Breast epithelium (tissue), 4 donors: ENCODE data around the gene SLC1A7. TPM values are rescaled to one million over a fixed set of nuclear protein-coding genes. Genes with fewer than 3 reads are reported as not detected.

Experiments used
- DNase-seq, 2 donors: peaks; one replicate each; pipeline ENCODE4 v3.0.0-alpha.2; 2019; ENCODE audit warnings: low spot score in 2 of 2
- H3K27ac ChIP-seq, 2 donors: fragments of 200-600 bp; sonication (generic) in 1 of 2; one replicate each; pipeline ENCODE4 v1.5.1; 2016 to 2019; ENCODE audit warnings: mild to moderate bottlenecking in 1 of 2
- H3K27me3 ChIP-seq, 2 donors: fragments of 200-600 bp; sonication (generic) in 1 of 2; one replicate each; pipeline versions ENCODE4 v1.5.1 to v1.6.0; 2017 to 2019; ENCODE audit warnings: control low read depth in 1 of 2, mild to moderate bottlenecking in 1 of 2
- H3K36me3 ChIP-seq: fragments of 200-600 bp; one replicate; pipeline ENCODE4 v1.5.1; 2019
- H3K4me1 ChIP-seq, 2 donors: fragments of 200-600 bp; sonication (generic); one replicate each; pipeline ENCODE4 v1.5.1; 2016 to 2019; ENCODE audit warnings: control low read depth in 1 of 2
- H3K4me3 ChIP-seq, 3 donors: fragments of 200-600 bp; sonication (generic); 1 replicate in 2 of 3; 2 replicates in 1 of 3; pipeline ENCODE4 v1.5.1; 2016 to 2019; ENCODE audit warnings: mild to moderate bottlenecking in 3 of 3, moderate library complexity in 2 of 3
- H3K9me3 ChIP-seq, 2 donors: fragments of 200-600 bp; sonication (generic) in 1 of 2; one replicate each; pipeline ENCODE4 v1.5.1; 2016 to 2019; ENCODE audit warnings: control low read depth in 1 of 2
- POLR2A ChIP-seq: fragments of 450-650 bp; IDR thresholded peaks from one replicate; pipeline ENCODE4 v1.6.1; 2016; ENCODE audit warnings: antibody characterized with exemption, mild to moderate bottlenecking, moderate library complexity
- POLR2AphosphoS5 ChIP-seq, 3 donors: sonication (generic); formaldehyde crosslinking; IDR thresholded peaks; one replicate each; pipeline ENCODE4 v1.6.1; 2017; ENCODE audit warnings: antibody characterized with exemption in 3 of 3
- intact Hi-C: fragments of 100-400 bp; cut with DNase I; formaldehyde crosslinking; loops from one replicate; pipeline ENCODE4 v1.15.1; 2023; ENCODE audit warnings: low total_unique reads
- total RNA-seq, 3 donors: library from RNA; depleted of rRNA; stranded (reverse); fragments of >200 nt; gene quantifications; one replicate each; pipeline ENCODE4 v1.1.0, GENCODE V29; 2016
- TF ChIP-seq, protein P1 (sequence below), 3 donors: fragments of 450-650 bp; IDR thresholded peaks; one replicate each; pipeline ENCODE4 v1.5.1; 2016 to 2017; ENCODE audit warnings: antibody characterized with exemption in 3 of 3, mild to moderate bottlenecking in 3 of 3, moderate library complexity in 3 of 3

Gene SLC1A7
- total RNA-seq, 3 donors from 2014 or later = 0.16 TPM; not detected in 2

DNA sequence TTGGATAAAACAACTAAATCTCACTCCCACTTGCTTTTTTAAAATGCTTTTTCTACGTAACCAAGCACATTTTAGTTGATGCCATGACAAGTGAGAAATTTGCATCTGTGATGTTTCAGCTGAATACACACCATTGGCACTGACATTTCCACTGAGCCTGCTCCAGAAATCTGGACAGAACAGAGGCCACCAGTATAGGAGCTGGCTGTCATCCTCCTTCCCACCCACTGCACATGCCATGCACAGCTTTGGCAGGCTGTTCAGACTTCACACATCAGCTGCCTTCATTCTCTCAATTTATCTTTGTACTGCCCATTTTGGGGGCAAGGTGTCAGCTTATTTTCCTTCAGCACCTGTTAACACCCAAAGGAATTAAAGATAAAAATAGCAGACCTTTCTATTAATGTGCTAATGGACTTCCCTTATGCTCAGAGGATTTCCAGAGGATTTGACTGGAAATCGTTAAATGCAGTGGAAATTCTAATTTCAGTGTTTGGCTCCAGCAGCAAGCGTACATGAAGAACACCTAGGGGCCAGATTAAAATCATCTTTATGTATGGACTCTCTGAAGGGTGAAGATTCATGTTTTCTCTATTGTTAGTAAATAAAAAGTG, 93.4 kb downstream of the SLC1A7 start:
- Histone ChIP-seq H3K27ac (peak overlapping the region; percentile 1 to 48), H3K4me1 (no peaks in the 10 kb centered on the region), H3K36me3 (no peaks in the 10 kb centered on the region), H3K9me3 (no peaks in the 10 kb centered on the region), H3K27me3 (no peaks in the 10 kb centered on the region), H3K4me3 (no peak overlapping the region)
- TF ChIP-seq, protein P1, sequence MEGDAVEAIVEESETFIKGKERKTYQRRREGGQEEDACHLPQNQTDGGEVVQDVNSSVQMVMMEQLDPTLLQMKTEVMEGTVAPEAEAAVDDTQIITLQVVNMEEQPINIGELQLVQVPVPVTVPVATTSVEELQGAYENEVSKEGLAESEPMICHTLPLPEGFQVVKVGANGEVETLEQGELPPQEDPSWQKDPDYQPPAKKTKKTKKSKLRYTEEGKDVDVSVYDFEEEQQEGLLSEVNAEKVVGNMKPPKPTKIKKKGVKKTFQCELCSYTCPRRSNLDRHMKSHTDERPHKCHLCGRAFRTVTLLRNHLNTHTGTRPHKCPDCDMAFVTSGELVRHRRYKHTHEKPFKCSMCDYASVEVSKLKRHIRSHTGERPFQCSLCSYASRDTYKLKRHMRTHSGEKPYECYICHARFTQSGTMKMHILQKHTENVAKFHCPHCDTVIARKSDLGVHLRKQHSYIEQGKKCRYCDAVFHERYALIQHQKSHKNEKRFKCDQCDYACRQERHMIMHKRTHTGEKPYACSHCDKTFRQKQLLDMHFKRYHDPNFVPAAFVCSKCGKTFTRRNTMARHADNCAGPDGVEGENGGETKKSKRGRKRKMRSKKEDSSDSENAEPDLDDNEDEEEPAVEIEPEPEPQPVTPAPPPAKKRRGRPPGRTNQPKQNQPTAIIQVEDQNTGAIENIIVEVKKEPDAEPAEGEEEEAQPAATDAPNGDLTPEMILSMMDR (IDR thresholded peaks at IDR 0.05) = no peak
- TF ChIP-seq POLR2A (no peak), POLR2AphosphoS5 (IDR thresholded peaks at IDR 0.05) (no peak)
- DNase-seq = no peak
- intact Hi-C loops = no loop called here

DNA sequence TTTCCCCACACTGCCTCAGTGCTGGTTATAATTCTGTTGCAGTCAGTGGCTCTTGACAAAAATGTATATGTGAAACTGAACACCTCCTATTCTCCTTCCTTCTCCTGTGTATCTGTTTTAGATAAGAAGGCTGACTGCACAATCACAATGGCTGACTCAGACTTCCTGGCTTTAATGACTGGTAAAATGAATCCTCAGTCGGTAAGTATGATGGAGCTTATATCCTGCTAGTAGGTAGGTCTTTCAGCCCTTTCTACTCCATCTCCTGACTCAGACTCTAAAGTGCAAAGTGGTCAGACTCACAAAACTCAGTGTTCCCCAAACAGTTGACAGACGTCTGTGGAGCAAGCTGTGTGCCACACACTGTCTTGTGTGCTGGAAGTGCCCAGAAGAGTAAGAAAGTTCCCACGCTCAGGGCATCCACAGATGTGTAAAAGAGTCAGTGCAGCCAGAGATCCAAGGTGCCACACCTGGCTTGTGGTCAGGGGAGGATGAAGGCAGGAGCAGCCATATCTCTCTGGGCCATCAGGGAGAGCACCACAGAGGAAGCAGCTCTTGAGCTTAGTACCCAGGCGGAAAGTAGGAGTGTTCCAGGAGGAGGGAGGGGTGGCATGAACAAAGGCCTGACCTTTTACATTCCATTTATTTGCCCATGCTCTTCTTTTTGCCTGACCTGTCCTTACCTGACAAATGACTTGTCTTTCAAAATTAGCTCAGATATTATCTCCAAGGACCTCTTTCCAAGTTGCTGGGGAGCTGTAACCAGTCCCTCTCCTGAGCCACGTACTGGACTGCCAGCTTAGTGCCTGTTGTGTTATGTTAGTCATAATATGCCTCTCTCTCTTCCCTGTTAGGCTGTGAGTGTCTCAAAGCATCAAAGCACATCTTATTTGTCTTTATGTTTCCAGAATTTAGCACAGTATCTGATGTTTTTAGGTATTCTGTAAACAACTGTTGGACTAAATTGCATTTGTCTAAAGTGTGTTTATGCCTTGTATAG, 94.4 kb downstream of the SLC1A7 start:
- Histone ChIP-seq H3K27ac (peak overlapping the region in 1 of 2 donors; percentile 57), H3K4me3 (no peak overlapping the region), H3K4me1 (no peaks in the 10 kb centered on the region), H3K27me3 (no peaks in the 10 kb centered on the region), H3K9me3 (no peaks in the 10 kb centered on the region), H3K36me3 (no peaks in the 10 kb centered on the region)
- intact Hi-C loops = no loop called here
- DNase-seq = no peak
- TF ChIP-seq, protein P1 (IDR thresholded peaks at IDR 0.05) = no peak
- TF ChIP-seq POLR2A (no peak), POLR2AphosphoS5 (IDR thresholded peaks at IDR 0.05) (no peak)

DNA sequence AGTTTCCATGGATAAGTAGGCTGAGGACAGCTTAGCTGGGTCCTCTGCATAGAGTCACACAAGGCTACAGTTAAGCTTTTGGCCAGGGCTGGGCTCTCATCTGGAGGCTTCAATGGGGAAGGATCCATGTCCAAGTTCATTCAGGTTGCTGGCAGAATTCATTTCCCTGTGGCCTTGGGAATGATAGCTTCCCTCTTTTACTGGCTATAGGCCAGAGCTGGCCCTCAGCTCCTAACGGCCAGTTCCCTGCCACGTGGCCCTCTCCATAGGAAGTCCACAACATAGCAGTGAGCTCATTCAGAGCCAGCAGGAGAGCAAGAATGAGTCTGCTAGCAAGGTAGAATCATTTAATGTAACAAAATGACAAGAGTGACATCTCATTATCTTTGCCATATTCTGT, 95.5 kb downstream of the SLC1A7 start:
- TF ChIP-seq POLR2A (no peak), POLR2AphosphoS5 (IDR thresholded peaks at IDR 0.05) (no peak)
- TF ChIP-seq, protein P1 (IDR thresholded peaks at IDR 0.05) = no peak
- intact Hi-C loops = no loop called here
- Histone ChIP-seq H3K9me3 (no peaks in the 10 kb centered on the region), H3K27me3 (no peaks in the 10 kb centered on the region), H3K36me3 (no peaks in the 10 kb centered on the region), H3K4me1 (no peaks in the 10 kb centered on the region), H3K27ac (peak overlapping the region in 1 of 2 donors; percentile 29), H3K4me3 (no peak overlapping the region)
- no peak for DNase-seq

DNA sequence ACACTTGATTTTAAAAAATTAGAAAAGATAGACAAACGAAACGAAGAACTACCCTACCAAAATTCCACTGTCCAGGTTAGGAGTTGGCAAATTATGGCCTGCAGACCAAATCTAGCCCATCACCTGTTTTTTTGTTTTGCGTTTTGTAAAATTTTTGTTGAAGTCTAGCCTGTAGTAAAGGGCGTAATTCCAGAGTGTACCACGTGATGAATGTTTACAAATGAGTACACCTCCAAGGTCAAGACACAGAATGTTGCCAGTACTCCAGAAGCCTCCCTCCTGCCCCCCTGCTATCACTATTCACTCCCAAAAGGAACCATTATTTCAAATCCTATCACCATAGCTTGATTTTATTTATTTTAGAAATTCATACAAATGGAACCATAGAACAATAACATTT, 97.5 kb downstream of the SLC1A7 start:
- intact Hi-C loops = no loop called here
- H3K36me3 ChIP-seq = no peaks in the 10 kb centered on the region
- TF ChIP-seq POLR2AphosphoS5 (IDR thresholded peaks at IDR 0.05) (no peak), POLR2A (no peak)
- TF ChIP-seq, protein P1 (IDR thresholded peaks at IDR 0.05) = no peak
- no peak overlapping the region for H3K4me3 ChIP-seq
- no peak for DNase-seq
- H3K27me3 ChIP-seq = no peaks in the 10 kb centered on the region
- no peak overlapping the region for H3K27ac ChIP-seq
- H3K9me3 ChIP-seq = no peaks in the 10 kb centered on the region
- no peaks in the 10 kb centered on the region for H3K4me1 ChIP-seq

DNA sequence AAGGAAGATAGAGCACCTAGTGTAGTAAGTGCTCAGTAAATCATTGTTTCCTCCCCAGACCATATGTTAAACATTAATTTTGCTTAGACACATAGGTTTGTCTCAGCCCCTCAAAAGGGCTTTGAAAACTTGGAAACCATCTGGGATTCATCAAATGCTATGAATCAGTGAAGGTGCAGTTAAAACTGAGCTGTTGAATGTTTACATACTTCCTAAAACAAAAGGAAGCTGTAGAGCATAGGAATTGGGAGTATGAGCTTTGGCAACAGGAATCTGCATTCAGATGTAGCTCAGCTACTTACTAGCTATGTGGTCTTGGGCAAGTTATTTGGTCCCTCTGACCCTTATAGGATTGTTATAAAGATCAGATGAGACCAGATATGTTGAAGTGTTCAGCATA, 99.2 kb downstream of the SLC1A7 start:
- no peaks in the 10 kb centered on the region for H3K4me1 ChIP-seq
- TF ChIP-seq POLR2AphosphoS5 (IDR thresholded peaks at IDR 0.05) = no peak
- TF ChIP-seq, protein P1 (IDR thresholded peaks at IDR 0.05) = no peak
- no peak for TF ChIP-seq POLR2A
- H3K4me3 ChIP-seq = no peak overlapping the region
- no peak for DNase-seq
- H3K27me3 ChIP-seq = no peaks in the 10 kb centered on the region
- no peaks in the 10 kb centered on the region for H3K36me3 ChIP-seq
- H3K9me3 ChIP-seq = no peaks in the 10 kb centered on the region
- H3K27ac ChIP-seq = no peak overlapping the region
- intact Hi-C loops = no loop called here
